Measurements from ENCODE around the gene MOCS3.

GRCh38 chr20:51009303-51010042 is 50.9 kb downstream of the MOCS3 start:
- no peak for TF ChIP-seq EZH2 (optimal IDR thresholded peaks at IDR 0.05; ENCODE audit: low read depth, low read length)
- no peak for TF ChIP-seq CTCF (IDR thresholded peaks at IDR 0.05; ENCODE audit: low read length)

All from MM.1S (cell line).